ENCODE results near the gene IL9. TPM values are rescaled to one million over a fixed set of nuclear protein-coding genes. Genes with fewer than 3 reads are reported as not detected.

IL9 gene
- not detected for total RNA-seq
- long read RNA-seq: 0 reads

- intact Hi-C loops (cut with DNase I): no loop called here
- no peaks in the 10 kb centered on the region for H3K36me3 ChIP-seq
- no peak within 1 kb of the TSS for H3K27ac ChIP-seq
- H3K27me3 ChIP-seq (ENCODE audit: low read depth): peaks cover 14% of the 10 kb centered on the region
- no peaks in the 10 kb centered on the region for H3K9me3 ChIP-seq
- DNase-seq (no peak), ATAC-seq (no peak)
- H3K4me1 ChIP-seq: peaks cover 14% of the 10 kb centered on the region
- no peak for TF ChIP-seq CTCF (IDR thresholded peaks at IDR 0.05)
- no peak within 1 kb of the TSS for H3K4me3 ChIP-seq
These were observed at the start of gene IL9 for GRCh38 chr5:135895474-135896006. IL9 (minus strand) TSS chr5:135895841; CDS start chr5:135895816, 25 bp downstream.

- Histone ChIP-seq H3K9me3 (no peaks in the 10 kb centered on the region), H3K27ac (no peak overlapping the region), H3K27me3 (ENCODE audit: low read depth) (no peaks in the 10 kb centered on the region), H3K36me3 (no peaks in the 10 kb centered on the region), H3K4me3 (no peak overlapping the region), H3K4me1 (no peaks in the 10 kb centered on the region)
- ATAC-seq: peak; percentile 64 to 65
- intact Hi-C loops (cut with DNase I): loop anchor here (5.0 kb wide), 1 partner anchor 137 kb away; no protein-coding TSS in a partner anchor
- no peak for DNase-seq
- peak; percentile 76 for TF ChIP-seq CTCF (IDR thresholded peaks at IDR 0.05)
These were observed 49.4 kb upstream of the IL9 start for GRCh38 chr5:135944967-135945560.

- intact Hi-C loops (cut with DNase I): no loop called here
- ATAC-seq: no peak
- no peak for TF ChIP-seq CTCF (IDR thresholded peaks at IDR 0.05)
These were observed 48.9 kb upstream of the IL9 start for GRCh38 chr5:135944564-135944963.

GRCh38 chr5:135942202-135942771 lies 46.6 kb upstream of the IL9 start:
- Histone ChIP-seq H3K27ac (no peak overlapping the region), H3K27me3 (ENCODE audit: low read depth) (no peaks in the 10 kb centered on the region), H3K9me3 (no peaks in the 10 kb centered on the region), H3K4me1 (no peaks in the 10 kb centered on the region), H3K4me3 (no peak overlapping the region), H3K36me3 (no peaks in the 10 kb centered on the region)
- intact Hi-C loops (cut with DNase I): no loop called here
- no peak for ATAC-seq
- DNase-seq: no peak
- no peak for TF ChIP-seq CTCF (IDR thresholded peaks at IDR 0.05)

More at GRCh38 chr5:135944564-135944963, 48.9 kb upstream of the IL9 start:
- Histone ChIP-seq H3K4me3 (no peak overlapping the region), H3K9me3 (no peaks in the 10 kb centered on the region), H3K27ac (no peak overlapping the region), H3K36me3 (no peaks in the 10 kb centered on the region), H3K27me3 (ENCODE audit: low read depth) (no peaks in the 10 kb centered on the region), H3K4me1 (no peaks in the 10 kb centered on the region)
- DNase-seq: no peak

GRCh38 chr5:135941711-135942110 lies 46.1 kb upstream of the IL9 start:
- Histone ChIP-seq H3K27me3 (ENCODE audit: low read depth) (no peaks in the 10 kb centered on the region), H3K27ac (no peak overlapping the region), H3K36me3 (no peaks in the 10 kb centered on the region), H3K9me3 (no peaks in the 10 kb centered on the region), H3K4me1 (no peaks in the 10 kb centered on the region), H3K4me3 (no peak overlapping the region)
- TF ChIP-seq CTCF (IDR thresholded peaks at IDR 0.05): no peak
- no peak for DNase-seq
- no peak for ATAC-seq
- intact Hi-C loops (cut with DNase I): no loop called here
